K562 (cell line): ENCODE data around the gene FAM43B. TPM values are rescaled to one million over a fixed set of nuclear protein-coding genes. Genes with fewer than 3 reads are reported as not detected.
"Not testable (repeated sequence)": the region's sequence is repeated elsewhere in the genome, so short reads cannot be mapped to it uniquely, and the experiment has no call there.

Source experiments
- CBFA2T3 ChIP-seq: fragments of 450-650 bp; IDR thresholded peaks from 2 replicates; pipeline ENCODE4 v1.6.1; 2017
- CC2D1A ChIP-seq: fragments of 450-650 bp; IDR thresholded peaks from 2 replicates; pipeline ENCODE4 v1.6.1; 2017; ENCODE audit warnings: mild to moderate bottlenecking
- CXXC5 ChIP-seq: fragments of 250-450 bp; sonication (Bioruptor Pico); IDR thresholded peaks from 2 replicates; pipeline ENCODE4 v1.8.0; 2022; ENCODE audit warnings: inconsistent platforms, mild to moderate bottlenecking, moderate library complexity
- DDX20 ChIP-seq: fragments of 450-650 bp; IDR thresholded peaks from 2 replicates; pipeline ENCODE4 v1.6.1; 2016; ENCODE audit warnings: missing genetic modification characterization, low read depth, mild to moderate bottlenecking, missing compliant biosample characterization, moderate library complexity
- E2F3 ChIP-seq: fragments of 250-450 bp; sonication (Bioruptor Pico); IDR thresholded peaks from 2 replicates; pipeline ENCODE4 v1.4.0; 2020; ENCODE audit warnings: mild to moderate bottlenecking
- HEY1 ChIP-seq: fragments of 250-450 bp; sonication (Bioruptor Pico); IDR thresholded peaks from 2 replicates; pipeline ENCODE4 v1.5.0; 2020; ENCODE audit warnings: mild to moderate bottlenecking, moderate library complexity, borderline replicate concordance
- KLF16 ChIP-seq: IDR thresholded peaks from 2 replicates; pipeline ENCODE4 v1.6.1; 2016; ENCODE audit warnings: antibody characterized with exemption
- MAZ ChIP-seq, 2 experiments: fragments of 450-650 bp in 1 of 2; sonication (generic) in 1 of 2; formaldehyde crosslinking; IDR thresholded peaks in 1 of 2; conservative IDR thresholded peaks in 1 of 2; 2 replicates each; pipeline versions ENCODE4 v1.4.0 to v1.5.0; 2020; ENCODE audit warnings: mild to moderate bottlenecking in 1 of 2, missing genetic modification reagents in 1 of 2
- NFYB ChIP-seq: IDR thresholded peaks from 2 replicates; pipeline ENCODE4 v1.6.1; 2011; ENCODE audit warnings: mild to moderate bottlenecking, moderate library complexity; ENCODE audit not compliant: insufficient read length; ENCODE audit errors: extremely low read depth
- NR2C1 ChIP-seq, 2 experiments: fragments of 450-650 bp; IDR thresholded peaks; 2 replicates each; pipeline ENCODE4 v1.6.1; 2017; ENCODE audit warnings: mild to moderate bottlenecking in 2 of 2, antibody characterized with exemption in 1 of 2, inconsistent platforms in 1 of 2, missing compliant biosample characterization in 1 of 2, missing genetic modification characterization in 1 of 2
- NR4A1 ChIP-seq, 2 experiments: fragments of 250-450 bp in 1 of 2; fragments of 450-650 bp in 1 of 2; sonication (Bioruptor Pico) in 1 of 2; IDR thresholded peaks; 2 replicates each; pipeline versions ENCODE4 v1.4.0 to v1.6.1; 2016 to 2020; ENCODE audit warnings: mild to moderate bottlenecking in 2 of 2, missing compliant biosample characterization in 1 of 2, missing genetic modification characterization in 1 of 2, moderate library complexity in 1 of 2
- TCFL5 ChIP-seq: fragments of 250-450 bp; sonication (Bioruptor Pico); conservative IDR thresholded peaks from 2 replicates; pipeline ENCODE4 v1.6.1; 2021; ENCODE audit warnings: mild to moderate bottlenecking, moderate library complexity, matching md5 sums
- TEAD1 ChIP-seq, 2 experiments: fragments of 450-650 bp in 1 of 2; sonication (generic) in 1 of 2; formaldehyde crosslinking; IDR thresholded peaks; 2 replicates each; pipeline versions ENCODE4 v1.4.0 to v1.8.0; 2020 to 2022; ENCODE audit warnings: mild to moderate bottlenecking in 2 of 2, missing genetic modification reagents in 1 of 2
- ZNF175 ChIP-seq: fragments of 200-800 bp; sonication (Bioruptor generic); IDR thresholded peaks from 2 replicates; pipeline ENCODE4 v1.6.1; 2016; ENCODE audit warnings: low read depth, mild to moderate bottlenecking, missing genetic modification characterization, missing compliant biosample characterization
- ZNF316 ChIP-seq: fragments of 450-650 bp; IDR thresholded peaks from 2 replicates; pipeline ENCODE4 v1.6.1; 2016
- polyA plus RNA-seq, 8 experiments: library from polyadenylated mRNA; depleted of rRNA in 4 of 8; stranded (reverse) in 5 of 8; unstranded in 3 of 8; fragments of >200 nt; fragmentation: Nextera tagmentation in 2 of 8; fragmentation: Illumina TruSeq in 1 of 8; extraction: Ambion mirVana in 2 of 8; extraction: Trizol in 1 of 8; gene quantifications; 2 replicates each; pipeline versions ENCODE4 v1.2.1 to v1.2.3, GENCODE V29; 2011 to 2014; ENCODE audit warnings: inconsistent platforms in 1 of 8, missing spikeins in 1 of 8
- total RNA-seq, 7 experiments: library from RNA; depleted of rRNA in 6 of 7; stranded (reverse); fragments of >200 nt in 6 of 7; fragmentation: Illumina TruSeq in 2 of 7; extraction: Trizol in 2 of 7; gene quantifications; 2 replicates each; pipeline versions ENCODE4 v1.2.1 to v1.2.3, GENCODE V29; 2011 to 2021; ENCODE audit warnings: low replicate concordance in 1 of 7
- TF ChIP-seq, protein P1 (sequence below): fragments of 450-650 bp; formaldehyde crosslinking; IDR thresholded peaks from 2 replicates; pipeline ENCODE4 v1.4.0; 2020; ENCODE audit warnings: mild to moderate bottlenecking, moderate library complexity
- TF ChIP-seq, protein P2 (sequence below): fragments of 450-650 bp; formaldehyde crosslinking; IDR thresholded peaks from 2 replicates; pipeline ENCODE4 v1.4.0; 2022; ENCODE audit warnings: mild to moderate bottlenecking, moderate library complexity
- TF ChIP-seq, protein P3 (sequence below): fragments of 450-650 bp; conservative IDR thresholded peaks from 2 replicates; pipeline ENCODE4 v1.6.1; 2016; ENCODE audit warnings: missing genetic modification characterization, low read depth, mild to moderate bottlenecking, missing compliant biosample characterization, moderate library complexity
- TF ChIP-seq, protein P4 (sequence below): fragments of 250-450 bp; sonication (Bioruptor Pico); IDR thresholded peaks from 2 replicates; pipeline ENCODE4 v1.8.0; 2022; ENCODE audit warnings: moderate library complexity, mild to moderate bottlenecking, inconsistent platforms
- TF ChIP-seq, protein P5 (sequence below): fragments of 250-450 bp; sonication (Bioruptor Pico); IDR thresholded peaks from 2 replicates; pipeline ENCODE4 v1.4.0; 2020; ENCODE audit warnings: mild to moderate bottlenecking

Gene FAM43B
- total and polyA plus RNA-seq, 9 of the 15 experiments (the other 6 are each of a cell fraction or from before 2014, with no cell fraction given): not detected

DNA sequence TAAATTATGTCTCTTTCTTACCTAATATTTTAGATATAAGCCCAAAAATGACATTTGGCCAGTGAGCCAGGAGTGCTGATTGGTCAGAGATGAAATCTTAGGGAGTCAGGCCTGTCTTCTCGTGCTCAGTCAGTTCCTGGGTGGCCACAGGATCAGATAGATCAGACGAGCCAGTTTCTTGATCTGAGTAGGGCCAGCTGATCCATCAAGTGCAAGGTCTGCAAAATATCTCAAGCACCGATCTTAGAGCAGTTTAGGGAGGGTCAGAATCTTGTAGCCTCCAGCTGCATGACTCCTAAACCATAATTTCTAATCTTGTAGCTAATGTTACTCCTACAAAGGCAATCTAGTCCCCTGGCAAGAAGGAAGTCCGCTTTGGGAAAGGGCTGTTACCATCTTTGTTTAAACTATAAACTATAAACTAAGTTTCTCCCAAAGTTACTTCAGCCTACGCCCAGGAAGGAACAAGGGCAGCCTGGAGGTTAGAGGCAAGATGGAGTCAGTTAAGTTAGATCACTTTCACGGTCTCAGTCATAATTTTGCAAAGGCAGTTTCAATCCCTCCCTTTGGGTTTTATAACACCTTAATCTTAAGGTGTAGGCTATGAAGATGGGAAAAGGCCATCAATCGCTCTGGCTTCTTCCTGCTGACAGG lies 32.6 kb upstream of the FAM43B start (continued):
- TF ChIP-seq E2F3 (CRISPR knock-in tag) (peak; percentile 59; the same call in 1 of the 2 replicates), HEY1 (CRISPR knock-in tag) (peak; percentile 65; the same call in 1 of the 2 replicates), TCFL5 (peak; percentile 78), NR2C1 (tag; IDR thresholded peaks at IDR 0.05) (peak; percentile 47), ZNF175 (peak; percentile 52; the same call in 1 of the 2 replicates), CC2D1A (peak; percentile 58; the same call in 1 of the 2 replicates), DDX20 (tag) (peak; percentile 60; the same call in 1 of the 2 replicates), ZNF316 (0 out of 2 replicates have a peak, but pooled peaks have one; percentile 23), KLF16 (peak; percentile 67; the same call in 1 of the 2 replicates), TEAD1 (CRISPR knock-in tag; IDR thresholded peaks at IDR 0.05) (peak in 1 of 2 experiments; percentile 26; a peak in 2 of 4 replicates), MAZ (CRISPR knock-in tag; conservative IDR thresholded peaks at IDR 0.05 in 1 of 2, IDR thresholded peaks at IDR 0.05 in 1 of 2) (peak in 1 of 2 experiments; percentile 70; a peak in 1 of 4 replicates), CXXC5 (CRISPR knock-in tag) (0 out of 2 replicates have a peak, but pooled peaks have one; percentile 25), NFYB (peak; percentile 43), NR4A1 (tag; IDR thresholded peaks at IDR 0.05) (peak; percentile 93), CBFA2T3 (peak; percentile 13; the same call in 1 of the 2 replicates)
- TF ChIP-seq, protein P1, sequence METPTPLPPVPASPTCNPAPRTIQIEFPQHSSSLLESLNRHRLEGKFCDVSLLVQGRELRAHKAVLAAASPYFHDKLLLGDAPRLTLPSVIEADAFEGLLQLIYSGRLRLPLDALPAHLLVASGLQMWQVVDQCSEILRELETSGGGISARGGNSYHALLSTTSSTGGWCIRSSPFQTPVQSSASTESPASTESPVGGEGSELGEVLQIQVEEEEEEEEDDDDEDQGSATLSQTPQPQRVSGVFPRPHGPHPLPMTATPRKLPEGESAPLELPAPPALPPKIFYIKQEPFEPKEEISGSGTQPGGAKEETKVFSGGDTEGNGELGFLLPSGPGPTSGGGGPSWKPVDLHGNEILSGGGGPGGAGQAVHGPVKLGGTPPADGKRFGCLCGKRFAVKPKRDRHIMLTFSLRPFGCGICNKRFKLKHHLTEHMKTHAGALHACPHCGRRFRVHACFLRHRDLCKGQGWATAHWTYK (CRISPR knock-in tag): peak; percentile 96
- not testable (repeated sequence) for TF ChIP-seq NR2C1 (IDR thresholded peaks at IDR 0.05); NR4A1 (CRISPR knock-in tag; IDR thresholded peaks at IDR 0.05)
- TF ChIP-seq, protein P2, sequence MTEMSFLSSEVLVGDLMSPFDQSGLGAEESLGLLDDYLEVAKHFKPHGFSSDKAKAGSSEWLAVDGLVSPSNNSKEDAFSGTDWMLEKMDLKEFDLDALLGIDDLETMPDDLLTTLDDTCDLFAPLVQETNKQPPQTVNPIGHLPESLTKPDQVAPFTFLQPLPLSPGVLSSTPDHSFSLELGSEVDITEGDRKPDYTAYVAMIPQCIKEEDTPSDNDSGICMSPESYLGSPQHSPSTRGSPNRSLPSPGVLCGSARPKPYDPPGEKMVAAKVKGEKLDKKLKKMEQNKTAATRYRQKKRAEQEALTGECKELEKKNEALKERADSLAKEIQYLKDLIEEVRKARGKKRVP (CRISPR knock-in tag): peak; percentile 79
- TF ChIP-seq, protein P3, sequence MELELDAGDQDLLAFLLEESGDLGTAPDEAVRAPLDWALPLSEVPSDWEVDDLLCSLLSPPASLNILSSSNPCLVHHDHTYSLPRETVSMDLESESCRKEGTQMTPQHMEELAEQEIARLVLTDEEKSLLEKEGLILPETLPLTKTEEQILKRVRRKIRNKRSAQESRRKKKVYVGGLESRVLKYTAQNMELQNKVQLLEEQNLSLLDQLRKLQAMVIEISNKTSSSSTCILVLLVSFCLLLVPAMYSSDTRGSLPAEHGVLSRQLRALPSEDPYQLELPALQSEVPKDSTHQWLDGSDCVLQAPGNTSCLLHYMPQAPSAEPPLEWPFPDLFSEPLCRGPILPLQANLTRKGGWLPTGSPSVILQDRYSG (tag): 0 out of 2 replicates have a peak, but pooled peaks have one; percentile 64
- TF ChIP-seq, protein P4, sequence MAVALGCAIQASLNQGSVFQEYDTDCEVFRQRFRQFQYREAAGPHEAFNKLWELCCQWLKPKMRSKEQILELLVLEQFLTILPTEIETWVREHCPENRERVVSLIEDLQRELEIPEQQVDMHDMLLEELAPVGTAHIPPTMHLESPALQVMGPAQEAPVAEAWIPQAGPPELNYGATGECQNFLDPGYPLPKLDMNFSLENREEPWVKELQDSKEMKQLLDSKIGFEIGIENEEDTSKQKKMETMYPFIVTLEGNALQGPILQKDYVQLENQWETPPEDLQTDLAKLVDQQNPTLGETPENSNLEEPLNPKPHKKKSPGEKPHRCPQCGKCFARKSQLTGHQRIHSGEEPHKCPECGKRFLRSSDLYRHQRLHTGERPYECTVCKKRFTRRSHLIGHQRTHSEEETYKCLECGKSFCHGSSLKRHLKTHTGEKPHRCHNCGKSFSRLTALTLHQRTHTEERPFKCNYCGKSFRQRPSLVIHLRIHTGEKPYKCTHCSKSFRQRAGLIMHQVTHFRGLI (CRISPR knock-in tag): peak; percentile 72; the same call in 1 of the 2 replicates
- TF ChIP-seq, protein P5, sequence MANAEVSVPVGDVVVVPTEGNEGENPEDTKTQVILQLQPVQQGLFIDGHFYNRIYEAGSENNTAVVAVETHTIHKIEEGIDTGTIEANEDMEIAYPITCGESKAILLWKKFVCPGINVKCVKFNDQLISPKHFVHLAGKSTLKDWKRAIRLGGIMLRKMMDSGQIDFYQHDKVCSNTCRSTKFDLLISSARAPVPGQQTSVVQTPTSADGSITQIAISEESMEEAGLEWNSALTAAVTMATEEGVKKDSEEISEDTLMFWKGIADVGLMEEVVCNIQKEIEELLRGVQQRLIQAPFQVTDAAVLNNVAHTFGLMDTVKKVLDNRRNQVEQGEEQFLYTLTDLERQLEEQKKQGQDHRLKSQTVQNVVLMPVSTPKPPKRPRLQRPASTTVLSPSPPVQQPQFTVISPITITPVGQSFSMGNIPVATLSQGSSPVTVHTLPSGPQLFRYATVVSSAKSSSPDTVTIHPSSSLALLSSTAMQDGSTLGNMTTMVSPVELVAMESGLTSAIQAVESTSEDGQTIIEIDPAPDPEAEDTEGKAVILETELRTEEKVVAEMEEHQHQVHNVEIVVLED: peak; percentile 68
